ENCODE results near the gene CTBP2. TPM values are rescaled to one million over a fixed set of nuclear protein-coding genes. Genes with fewer than 3 reads are reported as not detected.

The CTBP2 gene
- total RNA-seq, 2 donors from 2014 or later = 106 to 172 TPM

- Histone ChIP-seq H3K4me1 (peaks cover 15% of the 10 kb centered on the region), H3K27ac (no peak overlapping the region), H3K4me3 (no peak overlapping the region), H3K9ac (ENCODE audit: low read depth in 2 of 2, low read length in 2 of 2) (no peak overlapping the region), H3K9me3 (no peaks in the 10 kb centered on the region), H3K36me3 (peaks cover 9% of the 10 kb centered on the region), H3K27me3 (no peaks in the 10 kb centered on the region)
- no peak for DNase-seq
- no peak for TF ChIP-seq CTCF (IDR thresholded peaks at IDR 0.05)
- intact Hi-C loops (cut with DNase I) = no loop called here
Observed at GRCh38 chr10:125027871-125028869, 132.2 kb downstream of the CTBP2 start.

- TF ChIP-seq CTCF (IDR thresholded peaks at IDR 0.05) = no peak
- DNase-seq = no peak
- peaks cover 9% of the 10 kb centered on the region for H3K36me3 ChIP-seq
- H3K27ac ChIP-seq = no peak overlapping the region
- intact Hi-C loops (cut with DNase I) = no loop called here
- H3K9me3 ChIP-seq = no peaks in the 10 kb centered on the region
- no peaks in the 10 kb centered on the region for H3K27me3 ChIP-seq
- H3K4me3 ChIP-seq = no peak overlapping the region
- peaks cover 19% of the 10 kb centered on the region for H3K4me1 ChIP-seq
- H3K9ac ChIP-seq (ENCODE audit: low read depth in 2 of 2, low read length in 2 of 2) = no peak overlapping the region
Observed at GRCh38 chr10:125026974-125027735, 133.2 kb downstream of the CTBP2 start.

GRCh38 chr10:125026036-125026931 is 134.1 kb downstream of the CTBP2 start:
- Histone ChIP-seq H3K9ac (ENCODE audit: low read depth in 2 of 2, low read length in 2 of 2) (no peak overlapping the region), H3K4me1 (peaks cover 19% of the 10 kb centered on the region), H3K9me3 (no peaks in the 10 kb centered on the region), H3K27ac (no peak overlapping the region), H3K4me3 (no peak overlapping the region), H3K27me3 (no peaks in the 10 kb centered on the region), H3K36me3 (peaks cover 9% of the 10 kb centered on the region)
- no peak for TF ChIP-seq CTCF (IDR thresholded peaks at IDR 0.05)
- intact Hi-C loops (cut with DNase I) = no loop called here
- DNase-seq = no peak

- no peak for DNase-seq
- H3K27me3 ChIP-seq = no peaks in the 10 kb centered on the region
Observed at GRCh38 chr10:125025341-125025740, 135.0 kb downstream of the CTBP2 start.

More at GRCh38 chr10:125025341-125025740, 135.0 kb downstream of the CTBP2 start:
- Histone ChIP-seq H3K9me3 (no peaks in the 10 kb centered on the region), H3K36me3 (peaks cover 9% of the 10 kb centered on the region), H3K9ac (ENCODE audit: low read depth in 2 of 2, low read length in 2 of 2) (no peak overlapping the region), H3K4me3 (no peak overlapping the region), H3K27ac (no peak overlapping the region), H3K4me1 (peaks cover 19% of the 10 kb centered on the region)
- TF ChIP-seq CTCF (IDR thresholded peaks at IDR 0.05) = no peak
- intact Hi-C loops (cut with DNase I) = no loop called here
